ENCODE data around the gene ITGA5. TPM values are rescaled to one million over a fixed set of nuclear protein-coding genes. Genes with fewer than 3 reads are reported as not detected.

Gene ITGA5
- total RNA-seq, 2 donors from 2014 or later = 28.5 to 49.1 TPM

GRCh38 chr12:54412786-54413185, 6.3 kb downstream of the ITGA5 start:
- TF ChIP-seq CTCF (IDR thresholded peaks at IDR 0.05) (no peak), POLR2A (IDR thresholded peaks at IDR 0.05) (no peak)
- H3K27ac ChIP-seq = peak overlapping the region in 2 of 4 donors; percentile 43 to 57
- H3K4me3 ChIP-seq = no peak overlapping the region
- peaks cover 62% of the 10 kb centered on the region for H3K4me1 ChIP-seq
- intact Hi-C loops (cut with DNase I) = no loop called here
- no peak for ATAC-seq
- DNase-seq = no peak
- no peaks in the 10 kb centered on the region for H3K27me3 ChIP-seq
- H3K36me3 ChIP-seq (replicated peaks in 1 of 2; ENCODE audit: insufficient read depth in 1 of 2, low read depth in 2 of 2) = no peaks in the 10 kb centered on the region
- WGBS, 2 donors = 74 to 84% methylated on average over 3 of the region's 3 CpGs
- H3K9me3 ChIP-seq = no peaks in the 10 kb centered on the region

- ATAC-seq = no peak
- WGBS, 2 donors = 70 to 92% methylated on average over 4 of the region's 4 CpGs
- TF ChIP-seq POLR2A (IDR thresholded peaks at IDR 0.05) (no peak), CTCF (IDR thresholded peaks at IDR 0.05) (no peak)
- intact Hi-C loops (cut with DNase I) = no loop called here
- no peak for DNase-seq
- Histone ChIP-seq H3K4me3 (no peak overlapping the region), H3K27me3 (no peaks in the 10 kb centered on the region), H3K36me3 (replicated peaks in 1 of 2; ENCODE audit: insufficient read depth in 1 of 2, low read depth in 2 of 2) (no peaks in the 10 kb centered on the region), H3K27ac (peak overlapping the region in 2 of 4 donors; percentile 43 to 57), H3K9me3 (no peaks in the 10 kb centered on the region), H3K4me1 (peaks cover 58% of the 10 kb centered on the region)
These were observed 6.7 kb downstream of the ITGA5 start for GRCh38 chr12:54412348-54412747.

GRCh38 chr12:54411391-54412241, 7.5 kb downstream of the ITGA5 start:
- Histone ChIP-seq H3K9me3 (no peaks in the 10 kb centered on the region), H3K36me3 (replicated peaks in 1 of 2; ENCODE audit: insufficient read depth in 1 of 2, low read depth in 2 of 2) (no peaks in the 10 kb centered on the region), H3K27ac (peak overlapping the region in 1 of 4 donors; percentile 57), H3K4me3 (no peak overlapping the region), H3K4me1 (peaks cover 51% of the 10 kb centered on the region), H3K27me3 (no peaks in the 10 kb centered on the region)
- peak in 1 of 4 donors; percentile 71 for DNase-seq
- no peak for TF ChIP-seq CTCF (IDR thresholded peaks at IDR 0.05)
- no peak for TF ChIP-seq POLR2A (IDR thresholded peaks at IDR 0.05)
- intact Hi-C loops (cut with DNase I) = no loop called here
- WGBS, 2 donors = 62 to 78% methylated on average over 6 to 10 of the region's 10 CpGs
- peak; percentile 13 for ATAC-seq

GRCh38 chr12:54409267-54409666, 9.8 kb downstream of the ITGA5 start:
- ATAC-seq (no peak), DNase-seq (no peak)
- intact Hi-C loops (cut with DNase I) = no loop called here
- WGBS, 2 donors = 90 to 91% methylated on average over 7 to 8 of the region's 8 CpGs
- H3K4me3 ChIP-seq = no peak overlapping the region
- H3K36me3 ChIP-seq (replicated peaks in 1 of 2; ENCODE audit: insufficient read depth in 1 of 2, low read depth in 2 of 2) = no peaks in the 10 kb centered on the region
- no peak overlapping the region for H3K27ac ChIP-seq
- peaks cover 27% of the 10 kb centered on the region for H3K4me1 ChIP-seq
- no peaks in the 10 kb centered on the region for H3K27me3 ChIP-seq
- H3K9me3 ChIP-seq = no peaks in the 10 kb centered on the region
- TF ChIP-seq CTCF (IDR thresholded peaks at IDR 0.05) = no peak
- TF ChIP-seq POLR2A (IDR thresholded peaks at IDR 0.05) = no peak

Data from body of pancreas (tissue), 4 donors.